ENCODE measurements around the gene KATNAL2.

DNA sequence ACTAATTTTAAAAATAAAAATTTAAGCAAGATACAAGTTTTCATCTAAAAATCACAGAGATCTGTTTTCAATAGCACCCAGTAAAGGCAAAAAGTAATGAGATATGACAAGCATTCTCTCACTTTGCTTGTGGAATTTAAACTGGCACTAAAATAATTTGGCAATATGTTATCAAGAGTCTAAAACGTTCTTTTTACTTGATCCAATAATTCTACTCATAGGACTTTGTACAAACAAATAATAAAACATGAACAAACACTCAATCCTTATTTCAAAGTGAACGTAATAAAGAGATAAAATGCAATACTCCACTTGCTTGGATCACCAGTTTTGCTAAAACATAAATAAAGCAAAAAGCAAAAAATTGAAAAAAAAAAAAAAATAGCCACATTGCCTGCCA, 30.5 kb upstream of the KATNAL2 start:
- no peak for TF ChIP-seq POLR2A (IDR thresholded peaks at IDR 0.05)
- TF ChIP-seq, protein P1, sequence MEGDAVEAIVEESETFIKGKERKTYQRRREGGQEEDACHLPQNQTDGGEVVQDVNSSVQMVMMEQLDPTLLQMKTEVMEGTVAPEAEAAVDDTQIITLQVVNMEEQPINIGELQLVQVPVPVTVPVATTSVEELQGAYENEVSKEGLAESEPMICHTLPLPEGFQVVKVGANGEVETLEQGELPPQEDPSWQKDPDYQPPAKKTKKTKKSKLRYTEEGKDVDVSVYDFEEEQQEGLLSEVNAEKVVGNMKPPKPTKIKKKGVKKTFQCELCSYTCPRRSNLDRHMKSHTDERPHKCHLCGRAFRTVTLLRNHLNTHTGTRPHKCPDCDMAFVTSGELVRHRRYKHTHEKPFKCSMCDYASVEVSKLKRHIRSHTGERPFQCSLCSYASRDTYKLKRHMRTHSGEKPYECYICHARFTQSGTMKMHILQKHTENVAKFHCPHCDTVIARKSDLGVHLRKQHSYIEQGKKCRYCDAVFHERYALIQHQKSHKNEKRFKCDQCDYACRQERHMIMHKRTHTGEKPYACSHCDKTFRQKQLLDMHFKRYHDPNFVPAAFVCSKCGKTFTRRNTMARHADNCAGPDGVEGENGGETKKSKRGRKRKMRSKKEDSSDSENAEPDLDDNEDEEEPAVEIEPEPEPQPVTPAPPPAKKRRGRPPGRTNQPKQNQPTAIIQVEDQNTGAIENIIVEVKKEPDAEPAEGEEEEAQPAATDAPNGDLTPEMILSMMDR (IDR thresholded peaks at IDR 0.05) = no peak
